Chondrocyte (in vitro differentiated cells): ENCODE data around the gene ADARB2. TPM values are rescaled to one million over a fixed set of nuclear protein-coding genes. Genes with fewer than 3 reads are reported as not detected.

Experiments used
- DNase-seq: peaks from one replicate; pipeline ENCODE4 v3.0.0; 2021; ENCODE audit warnings: mixed read lengths, low spot score
- H3K27ac Mint-ChIP-seq: one replicate; pipeline ENCODE4 v1.8.0; 2021; ENCODE audit warnings: mild to moderate bottlenecking, moderate library complexity, mixed read lengths; ENCODE audit not compliant: unreplicated experiment
- H3K27me3 Mint-ChIP-seq: 2 replicates; pipeline ENCODE4 v1.8.0; 2021; ENCODE audit warnings: low read depth, mixed read lengths
- H3K36me3 Mint-ChIP-seq: 2 replicates; pipeline ENCODE4 v1.8.0; 2021; ENCODE audit warnings: low read depth, mixed read lengths
- H3K4me1 Mint-ChIP-seq: 2 replicates; pipeline ENCODE4 v1.8.0; 2021; ENCODE audit warnings: low read depth, mild to moderate bottlenecking, mixed read lengths
- H3K4me3 Mint-ChIP-seq: one replicate; pipeline ENCODE4 v1.8.0; 2021; ENCODE audit warnings: mild to moderate bottlenecking, moderate library complexity, mixed read lengths; ENCODE audit not compliant: unreplicated experiment
- H3K9me3 Mint-ChIP-seq: 2 replicates; pipeline ENCODE4 v1.8.0; 2021; ENCODE audit warnings: low read depth, mixed read lengths
- total RNA-seq: library from RNA; stranded (reverse); gene quantifications from 3 replicates; pipeline ENCODE4 v1.2.1, GENCODE V29; 2021
- TF ChIP-seq, protein P1 (sequence below): fragments of 200-600 bp; sonication (generic); IDR thresholded peaks from 2 replicates; pipeline ENCODE4 v1.5.0; 2021; ENCODE audit warnings: antibody characterized with exemption, mild to moderate bottlenecking, moderate library complexity

Gene ADARB2
- total RNA-seq, 1 donor from 2014 or later, result 3.3 TPM

GRCh38 chr10:1752153-1752552 is 14.8 kb upstream of the ADARB2 start:
- TF ChIP-seq, protein P1, sequence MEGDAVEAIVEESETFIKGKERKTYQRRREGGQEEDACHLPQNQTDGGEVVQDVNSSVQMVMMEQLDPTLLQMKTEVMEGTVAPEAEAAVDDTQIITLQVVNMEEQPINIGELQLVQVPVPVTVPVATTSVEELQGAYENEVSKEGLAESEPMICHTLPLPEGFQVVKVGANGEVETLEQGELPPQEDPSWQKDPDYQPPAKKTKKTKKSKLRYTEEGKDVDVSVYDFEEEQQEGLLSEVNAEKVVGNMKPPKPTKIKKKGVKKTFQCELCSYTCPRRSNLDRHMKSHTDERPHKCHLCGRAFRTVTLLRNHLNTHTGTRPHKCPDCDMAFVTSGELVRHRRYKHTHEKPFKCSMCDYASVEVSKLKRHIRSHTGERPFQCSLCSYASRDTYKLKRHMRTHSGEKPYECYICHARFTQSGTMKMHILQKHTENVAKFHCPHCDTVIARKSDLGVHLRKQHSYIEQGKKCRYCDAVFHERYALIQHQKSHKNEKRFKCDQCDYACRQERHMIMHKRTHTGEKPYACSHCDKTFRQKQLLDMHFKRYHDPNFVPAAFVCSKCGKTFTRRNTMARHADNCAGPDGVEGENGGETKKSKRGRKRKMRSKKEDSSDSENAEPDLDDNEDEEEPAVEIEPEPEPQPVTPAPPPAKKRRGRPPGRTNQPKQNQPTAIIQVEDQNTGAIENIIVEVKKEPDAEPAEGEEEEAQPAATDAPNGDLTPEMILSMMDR, result no peak
- H3K36me3 Mint-ChIP-seq, result peaks cover 15% of the 10 kb centered on the region
- H3K4me1 Mint-ChIP-seq, result no peaks in the 10 kb centered on the region
- peaks cover 26% of the 10 kb centered on the region for H3K9me3 Mint-ChIP-seq
- peaks cover 13% of the 10 kb centered on the region for H3K27me3 Mint-ChIP-seq
- no peak overlapping the region for H3K27ac Mint-ChIP-seq
- no peak for DNase-seq
- H3K4me3 Mint-ChIP-seq, result no peak overlapping the region

DNA sequence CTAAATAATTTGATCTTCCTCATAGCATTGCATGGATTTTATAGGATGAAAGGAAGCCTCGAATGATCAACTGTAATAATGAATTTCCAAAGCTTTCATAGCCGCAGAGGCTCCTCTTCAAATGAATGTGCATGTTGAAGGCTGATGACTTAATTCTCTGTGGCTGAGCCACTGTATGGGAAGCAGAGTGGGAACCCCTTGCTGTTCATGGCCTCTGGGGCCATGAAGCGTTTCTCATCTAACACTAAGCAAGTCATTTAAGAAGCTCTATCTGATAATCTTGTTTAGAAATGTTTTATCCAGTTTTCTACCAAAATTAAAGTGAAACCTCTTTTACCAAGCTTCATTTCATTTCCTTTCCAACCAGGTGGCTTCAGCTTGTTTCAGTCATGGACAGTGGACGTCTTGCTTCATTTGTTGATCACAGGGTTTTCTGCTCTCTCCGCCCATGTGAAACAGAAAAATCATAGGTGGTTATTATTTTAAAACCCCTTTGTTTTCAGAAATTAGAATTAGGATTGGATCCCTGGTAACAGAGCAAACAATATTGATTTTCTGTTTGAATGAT is 10.3 kb upstream of the ADARB2 start:
- Mint-ChIP-seq H3K27ac (peak overlapping the region; percentile 22), H3K27me3 (peaks cover 27% of the 10 kb centered on the region), H3K36me3 (peaks cover 15% of the 10 kb centered on the region), H3K4me1 (no peaks in the 10 kb centered on the region), H3K4me3 (no peak overlapping the region), H3K9me3 (peaks cover 25% of the 10 kb centered on the region)
- TF ChIP-seq, protein P1, result no peak
- no peak for DNase-seq

- H3K9me3 Mint-ChIP-seq, result peaks cover 25% of the 10 kb centered on the region
Observed at GRCh38 chr10:1746796-1747195, 9.5 kb upstream of the ADARB2 start.

DNA sequence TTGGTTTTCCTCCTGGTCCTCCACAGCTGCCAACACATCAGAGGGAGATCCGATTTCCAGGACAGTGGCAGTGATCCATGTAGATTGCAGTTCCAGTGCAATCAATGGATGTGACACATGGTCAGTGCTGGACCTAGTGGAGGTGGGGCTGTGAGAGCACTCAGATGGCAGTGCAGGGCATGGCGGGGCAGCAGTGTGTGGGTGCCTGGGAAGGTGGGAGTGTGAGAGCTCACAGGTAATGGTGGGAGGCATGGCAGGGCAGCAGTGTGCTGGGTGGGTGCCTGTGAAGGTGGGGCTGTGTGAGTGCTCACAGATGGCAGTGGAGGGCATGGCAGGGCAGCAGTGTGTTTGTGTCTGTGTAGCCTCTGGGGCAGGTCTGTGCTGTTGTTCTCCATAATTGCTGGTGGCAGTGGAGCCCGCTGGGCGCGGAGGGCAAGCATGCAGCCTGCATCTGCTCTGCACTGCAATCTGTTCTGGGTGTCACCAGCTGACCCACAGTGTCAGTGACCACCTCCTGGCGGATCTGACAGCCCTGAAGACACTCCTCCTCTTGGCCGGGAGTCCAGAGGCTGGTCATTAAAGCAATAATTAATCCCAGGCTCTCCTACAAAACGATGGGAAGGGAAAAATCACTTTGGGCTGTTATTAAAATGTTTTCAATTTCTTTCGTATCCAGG is 8.6 kb upstream of the ADARB2 start:
- DNase-seq, result no peak
- TF ChIP-seq, protein P1, result no peak
- Mint-ChIP-seq H3K4me3 (no peak overlapping the region), H3K9me3 (peaks cover 19% of the 10 kb centered on the region), H3K27me3 (peaks cover 30% of the 10 kb centered on the region), H3K4me1 (no peaks in the 10 kb centered on the region), H3K36me3 (peaks cover 11% of the 10 kb centered on the region), H3K27ac (no peak overlapping the region)

More at GRCh38 chr10:1746796-1747195, 9.5 kb upstream of the ADARB2 start:
- Mint-ChIP-seq H3K27ac (no peak overlapping the region), H3K4me1 (no peaks in the 10 kb centered on the region), H3K4me3 (no peak overlapping the region), H3K36me3 (peaks cover 15% of the 10 kb centered on the region), H3K27me3 (peaks cover 24% of the 10 kb centered on the region)
- DNase-seq, result no peak
- TF ChIP-seq, protein P1, result no peak

GRCh38 chr10:1744524-1744923 is 7.2 kb upstream of the ADARB2 start:
- peaks cover 6% of the 10 kb centered on the region for H3K36me3 Mint-ChIP-seq
- H3K27ac Mint-ChIP-seq, result no peak overlapping the region
- peaks cover 10% of the 10 kb centered on the region for H3K9me3 Mint-ChIP-seq
- DNase-seq, result no peak
- H3K4me1 Mint-ChIP-seq, result no peaks in the 10 kb centered on the region
- TF ChIP-seq, protein P1, result no peak
- no peak overlapping the region for H3K4me3 Mint-ChIP-seq
- H3K27me3 Mint-ChIP-seq, result peaks cover 41% of the 10 kb centered on the region
